Activated naive CD4-positive, alpha-beta T cell treated with anti-CD3 and anti-CD28 coated beads for 36 hours (primary cell): ENCODE results near the gene ADD1. TPM values are rescaled to one million over a fixed set of nuclear protein-coding genes. Genes with fewer than 3 reads are reported as not detected.

Source experiments
- CTCF ChIA-PET: fragments of 350-600 bp; sonication (Branson Sonifier 250); formaldehyde crosslinking; loops from one replicate; lab custom pipeline; 2021; ENCODE audit warnings: antibody characterized with exemption; lab: Charles Lee
- DNase-seq: peaks from one replicate; pipeline ENCODE4 v3.0.0-alpha.2; 2020
- H3K27ac Mint-ChIP-seq: one replicate; pipeline ENCODE4 v1.8.0; 2021; ENCODE audit warnings: mild to moderate bottlenecking, mixed read lengths
- H3K27me3 Mint-ChIP-seq: one replicate; pipeline ENCODE4 v1.8.0; 2021; ENCODE audit warnings: low read depth, mixed read lengths
- H3K36me3 Mint-ChIP-seq: one replicate; pipeline ENCODE4 v1.8.0; 2021; ENCODE audit warnings: low read depth, mixed read lengths
- H3K4me1 Mint-ChIP-seq: one replicate; pipeline ENCODE4 v1.8.0; 2021; ENCODE audit warnings: low read depth, mixed read lengths
- H3K4me3 Mint-ChIP-seq: one replicate; pipeline ENCODE4 v1.8.0; 2021; ENCODE audit warnings: mild to moderate bottlenecking, moderate library complexity, mixed read lengths
- H3K9me3 Mint-ChIP-seq: one replicate; pipeline ENCODE4 v1.8.0; 2021; ENCODE audit warnings: mixed read lengths
- intact Hi-C: fragments of 100-400 bp; cut with micrococcal nuclease; formaldehyde crosslinking; loops from one replicate; pipeline ENCODE4 v1.15.1; 2023
- total RNA-seq, 2 experiments: library from RNA; stranded (reverse); gene quantifications; one replicate each; pipeline ENCODE4 v1.2.3, GENCODE V29; 2021

ADD1 gene
- total RNA-seq, 2 experiments from 2014 or later = 165 TPM

DNA sequence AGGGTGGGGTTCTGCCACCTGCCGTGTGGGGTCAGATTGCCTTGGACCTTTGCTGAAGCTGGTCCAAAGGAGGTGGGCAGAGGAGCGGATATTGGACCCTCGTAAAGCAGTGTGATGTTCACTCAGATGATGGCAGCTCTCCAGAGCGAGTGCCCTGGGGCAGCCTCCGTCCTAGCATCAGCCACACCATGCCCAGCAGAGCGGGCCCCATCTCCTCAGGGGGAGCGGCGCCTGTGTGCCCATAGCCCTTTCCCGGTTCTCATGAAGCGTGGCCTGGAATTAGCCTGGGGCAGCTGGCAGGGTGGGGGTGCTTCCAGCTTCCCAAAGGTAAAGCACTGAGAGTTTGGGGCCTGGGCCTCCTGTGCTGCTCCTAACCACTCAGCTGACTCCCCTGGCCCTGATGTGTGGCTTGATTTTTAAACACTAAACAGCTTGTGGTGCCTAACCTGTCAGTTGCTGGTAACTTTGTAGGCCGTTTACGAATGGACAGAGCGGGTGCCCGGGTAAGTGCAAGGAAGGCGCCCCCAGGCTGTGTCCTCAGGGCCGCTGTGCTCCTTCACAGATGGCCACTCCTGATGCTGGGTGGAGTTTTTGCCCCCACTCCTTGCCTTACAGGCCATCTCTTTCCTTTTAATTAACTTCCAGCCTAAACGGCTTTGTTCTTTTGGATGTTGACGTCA, 83.5 kb downstream of the ADD1 start:
- no peak for DNase-seq
- intact Hi-C loops = no loop called here
- Mint-ChIP-seq H3K36me3 (peaks cover 16% of the 10 kb centered on the region), H3K9me3 (no peaks in the 10 kb centered on the region), H3K27ac (no peak overlapping the region), H3K4me3 (no peak overlapping the region), H3K27me3 (no peaks in the 10 kb centered on the region), H3K4me1 (peaks cover 20% of the 10 kb centered on the region)
- CTCF ChIA-PET = interaction anchor here (1.4 kb wide), 1 partner anchor 27 kb away, joined by 3 read pairs; no protein-coding TSS in a partner anchor

- Mint-ChIP-seq H3K36me3 (peaks cover 16% of the 10 kb centered on the region), H3K27ac (no peak overlapping the region), H3K4me3 (no peak overlapping the region), H3K27me3 (no peaks in the 10 kb centered on the region), H3K4me1 (peaks cover 21% of the 10 kb centered on the region), H3K9me3 (no peaks in the 10 kb centered on the region)
- no peak for DNase-seq
- CTCF ChIA-PET = interaction anchor here (1.4 kb wide), 1 partner anchor 27 kb away, joined by 3 read pairs; no protein-coding TSS in a partner anchor
- intact Hi-C loops = no loop called here
Measured at GRCh38 chr4:2927696-2928075, 84.0 kb downstream of the ADD1 start.

GRCh38 chr4:2928242-2929176, 84.9 kb downstream of the ADD1 start:
- Mint-ChIP-seq H3K4me1 (peaks cover 22% of the 10 kb centered on the region), H3K9me3 (no peaks in the 10 kb centered on the region), H3K4me3 (no peak overlapping the region), H3K36me3 (peaks cover 18% of the 10 kb centered on the region), H3K27ac (peak overlapping the region; percentile 51), H3K27me3 (no peaks in the 10 kb centered on the region)
- intact Hi-C loops = no loop called here
- CTCF ChIA-PET = interaction anchor here (1.4 kb wide), 1 partner anchor 26 kb away, joined by 3 read pairs; no protein-coding TSS in a partner anchor
- DNase-seq = no peak

DNA sequence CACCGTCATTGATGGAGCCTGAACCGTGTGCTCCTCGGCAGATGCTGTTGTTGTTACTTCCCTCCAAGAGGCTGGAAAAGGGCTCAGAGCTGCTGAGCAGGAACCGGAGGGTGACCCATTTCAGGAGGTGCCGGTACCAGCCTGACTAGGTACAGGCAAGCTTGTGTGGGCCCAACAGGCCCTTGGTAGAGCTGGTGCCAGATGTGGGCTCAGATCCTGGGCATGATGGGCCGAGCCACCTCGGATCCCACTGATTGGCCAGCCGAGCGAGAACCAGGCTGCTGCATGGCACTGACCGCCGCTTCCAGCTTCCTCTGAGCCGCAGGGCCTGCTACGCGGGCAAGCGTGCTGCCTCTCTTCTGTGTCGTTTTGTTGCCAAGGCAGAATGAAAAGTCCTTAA, 85.8 kb downstream of the ADD1 start:
- no peak overlapping the region for H3K27ac Mint-ChIP-seq
- no peak overlapping the region for H3K4me3 Mint-ChIP-seq
- H3K4me1 Mint-ChIP-seq = peaks cover 20% of the 10 kb centered on the region
- H3K36me3 Mint-ChIP-seq = peaks cover 18% of the 10 kb centered on the region
- CTCF ChIA-PET = no interaction called here
- intact Hi-C loops = no loop called here
- DNase-seq = no peak
- no peaks in the 10 kb centered on the region for H3K27me3 Mint-ChIP-seq
- H3K9me3 Mint-ChIP-seq = no peaks in the 10 kb centered on the region

GRCh38 chr4:2930135-2930757, 86.6 kb downstream of the ADD1 start:
- no peaks in the 10 kb centered on the region for H3K27me3 Mint-ChIP-seq
- CTCF ChIA-PET = no interaction called here
- peak overlapping the region; percentile 71 for H3K27ac Mint-ChIP-seq
- H3K4me1 Mint-ChIP-seq = peaks cover 20% of the 10 kb centered on the region
- no peaks in the 10 kb centered on the region for H3K9me3 Mint-ChIP-seq
- H3K4me3 Mint-ChIP-seq = no peak overlapping the region
- no peak for DNase-seq
- H3K36me3 Mint-ChIP-seq = peaks cover 18% of the 10 kb centered on the region
- intact Hi-C loops = loop anchor here (10.0 kb wide), 2 partner anchors 465 to 515 kb away; partner anchors contain the start of genes CFAP99, RNF4 and ZFYVE28

GRCh38 chr4:2930758-2931511, 87.3 kb downstream of the ADD1 start:
- H3K4me1 Mint-ChIP-seq = peaks cover 26% of the 10 kb centered on the region
- no peak for DNase-seq
- H3K9me3 Mint-ChIP-seq = no peaks in the 10 kb centered on the region
- H3K27me3 Mint-ChIP-seq = no peaks in the 10 kb centered on the region
- intact Hi-C loops = loop anchor here (10.0 kb wide), 2 partner anchors 466 to 516 kb away; partner anchors contain the start of genes CFAP99, RNF4 and ZFYVE28
- no peak overlapping the region for H3K4me3 Mint-ChIP-seq
- CTCF ChIA-PET = interaction anchor here (0.6 kb wide), 1 partner anchor 83 kb away, joined by 4 read pairs; no protein-coding TSS in a partner anchor
- H3K36me3 Mint-ChIP-seq = peaks cover 17% of the 10 kb centered on the region
- peak overlapping the region; percentile 71 for H3K27ac Mint-ChIP-seq

DNA sequence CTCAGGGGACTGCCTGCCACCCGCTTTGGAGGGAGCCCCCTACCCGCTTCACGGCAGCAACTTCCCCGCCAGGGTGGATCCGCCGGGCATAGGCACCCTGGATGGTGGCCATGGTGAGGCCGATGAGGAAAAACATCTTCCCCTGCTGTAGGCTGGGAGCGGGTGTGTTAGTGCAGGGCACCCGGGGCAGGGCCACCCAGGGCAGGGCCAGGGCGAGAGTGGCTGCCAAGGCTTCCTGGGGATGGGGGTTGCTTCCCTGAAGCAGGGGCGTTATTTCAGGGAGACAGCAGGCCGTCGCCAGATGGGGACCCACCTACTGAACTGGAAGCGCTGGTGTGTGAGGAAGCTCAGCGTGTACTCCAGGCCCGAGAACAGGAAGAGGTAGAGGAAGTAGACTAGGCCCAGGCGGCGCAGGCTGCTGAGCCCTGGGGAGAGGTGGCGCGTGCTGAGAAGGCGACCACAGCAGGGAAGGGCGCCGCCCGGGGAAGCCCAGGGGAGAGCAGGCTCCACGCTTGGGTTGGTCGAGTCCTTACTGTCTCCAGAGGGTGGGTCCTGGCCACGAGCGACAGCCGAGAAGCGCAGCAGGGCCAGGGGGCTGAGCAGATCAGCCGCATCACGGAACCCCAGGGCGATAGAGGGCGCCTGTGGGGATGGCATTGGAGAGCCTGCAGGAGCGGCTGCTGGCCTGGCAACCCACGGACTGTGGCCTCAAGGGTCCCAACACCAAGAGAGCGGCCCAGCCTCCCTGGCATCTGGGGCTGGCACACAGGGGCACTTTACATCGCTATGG, 88.1 kb downstream of the ADD1 start:
- intact Hi-C loops = loop anchor here (10.0 kb wide), 2 partner anchors 467 to 517 kb away; partner anchors contain the start of genes CFAP99, RNF4 and ZFYVE28
- Mint-ChIP-seq H3K36me3 (peaks cover 19% of the 10 kb centered on the region), H3K4me3 (peak overlapping the region; percentile 56), H3K27ac (peak overlapping the region; percentile 89), H3K4me1 (peaks cover 34% of the 10 kb centered on the region), H3K27me3 (no peaks in the 10 kb centered on the region), H3K9me3 (no peaks in the 10 kb centered on the region)
- DNase-seq = peak; percentile 72
- CTCF ChIA-PET = interaction anchor here (0.6 kb wide), 1 partner anchor 84 kb away, joined by 4 read pairs; no protein-coding TSS in a partner anchor

GRCh38 chr4:2932321-2932950, 88.8 kb downstream of the ADD1 start:
- CTCF ChIA-PET = interaction anchor here (0.7 kb wide), 1 partner anchor 399 kb away, joined by 4 read pairs; no protein-coding TSS in a partner anchor
- Mint-ChIP-seq H3K9me3 (no peaks in the 10 kb centered on the region), H3K27ac (peak overlapping the region; percentile 89), H3K4me3 (peak overlapping the region; percentile 85), H3K4me1 (peaks cover 41% of the 10 kb centered on the region), H3K27me3 (no peaks in the 10 kb centered on the region), H3K36me3 (peaks cover 25% of the 10 kb centered on the region)
- intact Hi-C loops = loop anchor here (10.0 kb wide), 2 partner anchors 468 to 518 kb away; partner anchors contain the start of genes CFAP99, RNF4 and ZFYVE28
- no peak for DNase-seq

GRCh38 chr4:2932951-2933565, 89.4 kb downstream of the ADD1 start:
- Mint-ChIP-seq H3K27ac (peak overlapping the region; percentile 88), H3K9me3 (no peaks in the 10 kb centered on the region), H3K4me3 (peak overlapping the region; percentile 85), H3K27me3 (no peaks in the 10 kb centered on the region), H3K4me1 (peaks cover 46% of the 10 kb centered on the region), H3K36me3 (peaks cover 27% of the 10 kb centered on the region)
- CTCF ChIA-PET = interaction anchor here (0.7 kb wide), 1 partner anchor 400 kb away, joined by 4 read pairs; no protein-coding TSS in a partner anchor
- no peak for DNase-seq
- intact Hi-C loops = loop anchor here (10.0 kb wide), 2 partner anchors 468 to 518 kb away; partner anchors contain the start of genes CFAP99, RNF4 and ZFYVE28

DNA sequence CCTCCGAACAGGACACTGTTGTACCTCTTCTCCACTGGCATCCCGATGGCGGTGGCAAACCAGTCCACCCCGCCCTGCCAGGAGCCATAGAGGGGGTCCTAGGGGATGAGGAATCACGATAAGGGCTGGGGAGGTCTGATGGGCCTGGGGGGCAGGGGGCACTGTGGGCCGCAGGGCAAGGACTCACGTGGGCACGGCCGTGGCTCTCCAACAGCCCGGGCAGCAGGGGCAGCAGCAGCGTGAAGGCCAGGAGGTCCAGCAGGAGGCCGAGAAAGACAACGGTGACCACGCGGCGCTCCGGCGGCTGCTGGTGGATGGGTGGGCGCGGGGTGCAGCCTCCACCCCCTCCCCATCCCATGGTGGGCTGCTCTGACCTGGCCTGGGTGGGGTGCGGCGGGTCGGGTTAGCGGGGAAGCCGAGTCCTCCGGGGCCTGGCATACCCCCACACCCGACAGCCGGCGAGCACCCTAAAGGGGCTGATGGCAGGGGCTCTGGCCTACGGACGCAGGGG, 90.0 kb downstream of the ADD1 start:
- peaks cover 26% of the 10 kb centered on the region for H3K36me3 Mint-ChIP-seq
- intact Hi-C loops = loop anchor here (10.0 kb wide), 2 partner anchors 469 to 519 kb away; partner anchors contain the start of genes CFAP99, RNF4 and ZFYVE28
- CTCF ChIA-PET = no interaction called here
- H3K27me3 Mint-ChIP-seq = no peaks in the 10 kb centered on the region
- H3K4me3 Mint-ChIP-seq = peak overlapping the region; percentile 85
- H3K9me3 Mint-ChIP-seq = no peaks in the 10 kb centered on the region
- peaks cover 46% of the 10 kb centered on the region for H3K4me1 Mint-ChIP-seq
- peak overlapping the region; percentile 88 for H3K27ac Mint-ChIP-seq
- no peak for DNase-seq
